Measurements from ENCODE around the gene XKR7.

The XKR7 gene

DNA sequence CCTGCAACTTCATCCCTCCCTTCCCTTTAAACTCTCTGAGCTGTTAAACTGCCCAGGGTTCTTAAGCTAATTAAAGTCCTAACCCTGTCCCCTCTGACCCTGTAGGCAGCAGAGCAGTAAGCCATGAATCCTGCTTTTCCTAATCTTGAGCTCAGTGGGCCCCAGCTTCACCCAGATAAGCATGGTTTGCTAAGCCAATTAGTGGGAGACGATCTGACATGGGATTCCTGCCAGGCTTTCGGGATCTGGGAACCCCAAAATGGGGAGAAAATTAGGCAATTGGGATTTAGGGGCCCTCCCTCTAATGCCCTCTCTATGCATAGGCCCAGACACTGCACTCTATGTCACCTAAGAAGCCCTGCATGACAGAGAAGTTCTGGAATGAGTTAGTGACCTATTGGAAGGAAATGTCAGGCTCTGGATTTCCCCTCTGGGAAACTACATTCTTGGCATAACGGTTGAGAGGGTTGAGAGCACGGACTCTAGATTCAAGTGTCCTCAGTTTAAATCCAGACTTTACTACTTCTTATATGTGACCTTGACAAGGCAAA, 4.6 kb downstream of the XKR7 start:
- DNase-seq (ENCODE audit: insufficient read length, low spot score) (no peak), FAIRE-seq (no peak)
- no peak for TF ChIP-seq POLR2A (IDR thresholded peaks at IDR 0.05; ENCODE audit: low read depth, low read length)
- TF ChIP-seq SPI1 (IDR thresholded peaks at IDR 0.05; ENCODE audit: low read depth, low read length) = no peak
- TF ChIP-seq POLR2AphosphoS5 (IDR thresholded peaks at IDR 0.05; ENCODE audit: low read depth, low read length) = no peak
- no peak for TF ChIP-seq POU2F2 (IDR thresholded peaks at IDR 0.05; ENCODE audit: low read depth, low read length)
- TF ChIP-seq PAX5 (IDR thresholded peaks at IDR 0.05; ENCODE audit: insufficient read depth, low read length, severe bottlenecking) = no peak
- TF ChIP-seq TAF1 (IDR thresholded peaks at IDR 0.05; ENCODE audit: low read depth, low read length) = no peak

DNA sequence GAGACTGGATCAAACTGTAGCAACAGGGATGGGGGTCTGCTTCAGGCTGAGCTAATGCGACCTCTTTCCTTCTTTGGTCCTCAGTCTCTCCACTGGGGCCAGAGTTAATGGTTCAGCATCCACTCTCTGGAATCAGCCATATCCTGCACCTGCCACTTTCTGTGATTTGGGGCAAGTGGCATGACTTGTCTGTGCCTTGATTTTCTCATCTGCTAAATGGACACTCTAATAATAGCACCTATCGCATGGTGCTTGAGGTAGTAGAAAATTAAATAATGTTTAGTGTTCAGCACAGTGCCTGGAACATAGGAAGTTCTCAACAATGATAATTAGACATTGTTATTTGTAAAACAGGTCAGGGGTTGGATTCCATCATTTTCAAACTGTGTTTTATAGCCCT, 6.3 kb downstream of the XKR7 start:
- TF ChIP-seq POLR2AphosphoS5 (IDR thresholded peaks at IDR 0.05; ENCODE audit: low read depth, low read length) (no peak), SPI1 (IDR thresholded peaks at IDR 0.05; ENCODE audit: low read depth, low read length) (no peak), PAX5 (IDR thresholded peaks at IDR 0.05; ENCODE audit: insufficient read depth, low read length, severe bottlenecking) (no peak), POU2F2 (IDR thresholded peaks at IDR 0.05; ENCODE audit: low read depth, low read length) (no peak), POLR2A (IDR thresholded peaks at IDR 0.05; ENCODE audit: low read depth, low read length) (no peak), TAF1 (IDR thresholded peaks at IDR 0.05; ENCODE audit: low read depth, low read length) (no peak)
- DNase-seq (ENCODE audit: insufficient read length, low spot score) = no peak
- no peak for FAIRE-seq

DNA sequence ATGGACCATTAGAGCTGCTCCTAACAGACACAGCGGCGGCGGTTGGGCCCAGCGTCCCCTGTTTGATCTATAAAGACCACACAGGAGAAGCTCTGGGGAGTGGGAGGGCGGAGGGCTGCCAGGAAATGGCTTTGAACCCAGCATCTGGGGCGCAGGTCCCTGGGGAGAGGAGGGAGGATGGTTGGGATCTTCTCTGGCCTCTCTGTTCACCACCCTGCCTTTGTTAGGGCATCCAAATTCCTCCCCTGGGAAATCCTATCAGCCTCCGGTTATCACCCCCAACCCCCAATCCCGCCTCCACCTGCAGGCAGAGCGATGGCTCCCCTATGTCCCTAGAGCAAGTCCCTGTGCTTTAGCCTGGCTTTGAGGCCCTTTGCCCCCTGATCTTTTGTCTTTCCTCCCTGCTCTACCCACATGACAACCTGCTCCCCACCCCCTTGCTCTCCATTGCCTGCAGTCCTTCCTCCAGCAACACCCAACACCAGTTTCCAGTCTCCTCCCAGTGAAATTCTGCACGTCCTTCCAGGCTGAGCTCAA, 7.1 kb downstream of the XKR7 start:
- FAIRE-seq = no peak
- TF ChIP-seq TAF1 (IDR thresholded peaks at IDR 0.05; ENCODE audit: low read depth, low read length) (no peak), POU2F2 (IDR thresholded peaks at IDR 0.05; ENCODE audit: low read depth, low read length) (no peak), POLR2A (IDR thresholded peaks at IDR 0.05; ENCODE audit: low read depth, low read length) (no peak), SPI1 (IDR thresholded peaks at IDR 0.05; ENCODE audit: low read depth, low read length) (no peak), PAX5 (IDR thresholded peaks at IDR 0.05; ENCODE audit: insufficient read depth, low read length, severe bottlenecking) (no peak), POLR2AphosphoS5 (IDR thresholded peaks at IDR 0.05; ENCODE audit: low read depth, low read length) (no peak)

DNA sequence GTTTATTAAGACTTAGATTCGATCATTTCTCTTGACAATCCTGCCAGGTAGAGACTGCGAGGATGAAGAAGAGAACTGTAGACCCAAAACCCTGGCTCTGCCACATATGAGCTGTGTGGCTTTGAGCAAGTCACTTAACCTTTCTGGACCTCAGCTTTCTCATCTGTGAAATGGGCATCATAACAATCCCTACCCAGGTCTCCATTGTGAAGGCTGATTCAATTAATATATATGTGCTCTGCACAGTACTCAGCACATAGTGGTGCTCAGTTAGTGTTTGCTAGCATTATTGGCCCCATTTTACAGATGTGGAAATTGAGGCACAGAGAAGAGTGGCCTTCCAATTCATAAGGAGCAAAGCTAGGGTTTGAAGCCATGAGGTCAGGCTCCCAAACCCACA, 7.9 kb downstream of the XKR7 start:
- DNase-seq (ENCODE audit: insufficient read length, low spot score) (no peak), FAIRE-seq (no peak)
- TF ChIP-seq POLR2AphosphoS5 (IDR thresholded peaks at IDR 0.05; ENCODE audit: low read depth, low read length) (no peak), POU2F2 (IDR thresholded peaks at IDR 0.05; ENCODE audit: low read depth, low read length) (no peak)

More for the DNA sequence above, 7.1 kb downstream of the XKR7 start:
- no peak for DNase-seq (ENCODE audit: insufficient read length, low spot score)

DNA sequence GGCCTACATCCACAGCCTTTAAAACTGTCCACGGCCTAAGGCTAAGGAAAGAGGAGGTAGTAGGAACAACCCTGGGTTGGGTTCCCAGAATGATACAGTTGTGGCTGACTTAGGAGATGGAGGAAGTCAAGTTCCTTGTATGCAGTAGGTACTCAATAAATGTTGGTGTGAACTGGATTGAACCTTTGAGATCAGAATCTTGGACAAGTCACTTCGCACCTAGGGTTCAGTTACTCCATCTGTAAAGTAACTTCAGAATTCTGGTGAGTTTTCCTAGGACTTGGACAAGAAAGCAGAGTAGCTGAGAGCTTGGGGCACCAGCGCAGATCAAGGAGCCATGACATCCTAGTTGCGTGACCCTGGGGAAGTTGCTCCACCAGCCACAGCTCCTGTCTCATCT, 9.1 kb downstream of the XKR7 start:
- FAIRE-seq (no peak), DNase-seq (ENCODE audit: insufficient read length, low spot score) (no peak)
- TF ChIP-seq POLR2AphosphoS5 (IDR thresholded peaks at IDR 0.05; ENCODE audit: low read depth, low read length) = no peak
- no peak for TF ChIP-seq POLR2A (IDR thresholded peaks at IDR 0.05; ENCODE audit: low read depth, low read length)
- TF ChIP-seq POU2F2 (IDR thresholded peaks at IDR 0.05; ENCODE audit: low read depth, low read length) = no peak
- no peak for TF ChIP-seq PAX5 (IDR thresholded peaks at IDR 0.05; ENCODE audit: insufficient read depth, low read length, severe bottlenecking)

DNA sequence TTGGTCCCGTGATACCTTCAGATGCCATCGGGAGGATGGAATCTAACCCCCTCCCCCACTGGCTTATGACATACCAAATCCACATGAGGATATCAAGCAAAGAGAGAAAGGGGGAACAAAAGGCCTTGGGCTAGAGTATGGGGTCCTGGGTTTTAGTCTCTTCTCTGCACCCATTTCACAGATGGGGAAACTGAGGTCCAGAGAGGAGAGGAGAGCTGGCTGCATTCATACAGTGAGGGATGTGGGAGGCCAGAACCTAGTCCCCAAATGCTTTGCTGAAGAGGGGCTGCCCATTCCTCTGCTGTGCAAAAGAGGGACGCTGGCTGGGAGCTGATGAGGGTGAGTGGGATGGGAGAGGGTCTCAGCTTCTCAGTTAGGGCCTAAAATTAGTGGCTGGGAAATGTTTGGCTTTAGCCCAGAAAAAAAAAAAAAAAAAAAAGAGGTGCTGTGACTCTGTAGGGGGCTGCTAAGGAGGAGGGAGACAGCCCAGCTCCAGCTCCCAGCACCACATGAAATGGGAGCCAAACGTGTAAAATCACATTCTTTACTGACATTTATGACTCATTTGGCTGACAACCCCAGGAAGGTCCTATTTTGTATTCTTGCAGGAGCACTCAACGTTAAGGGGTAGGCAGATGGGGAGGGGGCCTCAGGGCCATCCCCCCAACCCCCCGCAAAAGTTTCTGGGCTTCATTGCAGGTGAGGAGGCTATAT, 11.9 kb downstream of the XKR7 start:
- FAIRE-seq = no peak
- TF ChIP-seq POLR2AphosphoS5 (IDR thresholded peaks at IDR 0.05; ENCODE audit: low read depth, low read length) = no peak
- TF ChIP-seq POU2F2 (IDR thresholded peaks at IDR 0.05; ENCODE audit: low read depth, low read length) = no peak
- no peak for TF ChIP-seq POLR2A (IDR thresholded peaks at IDR 0.05; ENCODE audit: low read depth, low read length)
- no peak for TF ChIP-seq SPI1 (IDR thresholded peaks at IDR 0.05; ENCODE audit: low read depth, low read length)
- TF ChIP-seq PAX5 (IDR thresholded peaks at IDR 0.05; ENCODE audit: insufficient read depth, low read length, severe bottlenecking) = no peak
- no peak for TF ChIP-seq TAF1 (IDR thresholded peaks at IDR 0.05; ENCODE audit: low read depth, low read length)

DNA sequence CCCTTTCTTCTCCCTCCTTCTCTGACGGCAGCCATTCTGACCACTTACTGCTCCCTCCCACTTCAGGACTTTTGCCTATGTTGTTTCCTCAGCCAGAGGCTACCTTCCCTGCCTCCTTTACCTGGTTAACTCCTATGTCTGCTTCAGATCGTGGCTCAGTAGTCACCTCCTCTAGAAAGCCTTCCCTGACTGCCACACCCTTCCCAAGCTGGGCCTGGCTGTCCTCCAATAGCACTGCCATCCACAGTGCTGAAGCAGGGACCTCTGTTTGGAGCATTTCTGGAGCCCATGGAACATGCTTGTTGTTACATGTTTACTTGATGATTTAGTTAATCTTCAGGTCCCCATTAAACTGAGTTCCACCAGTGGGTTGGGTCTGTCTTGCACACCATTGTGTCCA, 13.8 kb downstream of the XKR7 start:
- DNase-seq (ENCODE audit: insufficient read length, low spot score) (no peak), FAIRE-seq (no peak)
- TF ChIP-seq PAX5 (IDR thresholded peaks at IDR 0.05; ENCODE audit: insufficient read depth, low read length, severe bottlenecking) = no peak

More for the DNA sequence above, 11.9 kb downstream of the XKR7 start:
- no peak for DNase-seq (ENCODE audit: insufficient read length, low spot score)

DNA sequence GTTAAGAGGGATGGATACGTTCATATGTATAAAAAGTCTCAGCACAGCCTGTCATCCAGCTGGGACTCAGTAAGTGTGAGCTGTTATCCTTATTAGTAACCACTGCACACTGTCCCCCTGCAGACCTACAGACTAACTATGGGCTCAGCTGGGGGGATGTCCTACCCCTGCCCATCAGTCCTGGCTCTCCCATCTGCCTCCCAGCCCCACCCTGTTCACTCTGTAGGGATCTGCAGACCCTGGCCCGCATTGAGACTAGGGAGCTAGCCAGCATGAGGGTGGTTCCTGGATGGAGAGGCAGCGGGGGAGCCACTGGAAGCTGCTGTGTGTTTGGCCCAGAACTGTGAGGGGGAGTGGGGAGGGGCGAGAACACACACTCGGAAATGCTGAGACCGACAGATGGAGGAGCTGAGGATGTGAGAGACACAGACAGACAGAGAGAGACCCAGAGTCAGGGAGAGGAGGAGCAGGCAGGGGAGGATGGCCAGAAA, 17.1 kb downstream of the XKR7 start:
- no peak for FAIRE-seq
- no peak for DNase-seq (ENCODE audit: insufficient read length, low spot score)
- TF ChIP-seq SPI1 (IDR thresholded peaks at IDR 0.05; ENCODE audit: low read depth, low read length) (no peak), PAX5 (IDR thresholded peaks at IDR 0.05; ENCODE audit: insufficient read depth, low read length, severe bottlenecking) (no peak), POU2F2 (IDR thresholded peaks at IDR 0.05; ENCODE audit: low read depth, low read length) (no peak), POLR2A (IDR thresholded peaks at IDR 0.05; ENCODE audit: low read depth, low read length) (no peak), POLR2AphosphoS5 (IDR thresholded peaks at IDR 0.05; ENCODE audit: low read depth, low read length) (no peak), TAF1 (IDR thresholded peaks at IDR 0.05; ENCODE audit: low read depth, low read length) (no peak)

DNA sequence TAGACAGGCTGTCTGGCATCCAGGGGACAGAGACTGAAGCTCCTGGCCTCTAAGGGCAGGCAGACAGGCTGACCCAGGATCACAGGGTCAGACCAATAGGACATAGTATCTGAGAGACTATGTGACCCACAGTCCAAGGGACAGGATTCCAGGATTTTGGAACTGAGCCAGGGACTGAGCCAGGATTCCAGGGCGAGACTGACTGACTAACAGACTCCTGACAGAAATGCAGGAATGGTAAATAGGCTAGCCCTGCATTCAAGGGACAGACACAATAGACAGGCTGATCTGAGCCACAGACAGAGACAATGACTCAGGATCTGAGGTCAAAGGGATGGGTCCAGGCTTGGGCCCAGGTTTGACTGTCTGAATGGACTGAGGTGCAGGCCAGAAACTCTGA, 19.8 kb downstream of the XKR7 start:
- TF ChIP-seq POLR2AphosphoS5 (IDR thresholded peaks at IDR 0.05; ENCODE audit: low read depth, low read length) (no peak), TAF1 (IDR thresholded peaks at IDR 0.05; ENCODE audit: low read depth, low read length) (no peak), SPI1 (IDR thresholded peaks at IDR 0.05; ENCODE audit: low read depth, low read length) (no peak), POLR2A (IDR thresholded peaks at IDR 0.05; ENCODE audit: low read depth, low read length) (no peak), PAX5 (IDR thresholded peaks at IDR 0.05; ENCODE audit: insufficient read depth, low read length, severe bottlenecking) (no peak), POU2F2 (IDR thresholded peaks at IDR 0.05; ENCODE audit: low read depth, low read length) (no peak)
- FAIRE-seq = no peak
- no peak for DNase-seq (ENCODE audit: insufficient read length, low spot score)

Measured in GM12891 (cell line).